H1 (cell line): ENCODE results near the gene MAPKAP1. TPM values are rescaled to one million over a fixed set of nuclear protein-coding genes. Genes with fewer than 3 reads are reported as not detected.
A peak's percentile ranks its signal among the peaks of the same experiment; 100 is the strongest.

ENCODE experiments used
- CTCF ChIA-PET: fragments of 300-600 bp; sonication (Branson Sonifier 250); formaldehyde crosslinking; loops from one replicate; lab custom pipeline; 2021; ENCODE audit not compliant: partially characterized antibody; lab: Charles Lee
- POLR2A ChIA-PET: fragments of 300-600 bp; sonication (Branson Sonifier 250); formaldehyde crosslinking; loops from one replicate; lab custom pipeline; 2021; ENCODE audit warnings: inconsistent platforms; ENCODE audit not compliant: partially characterized antibody; lab: Charles Lee
- DNase-seq, 2 experiments: peaks; one replicate each; pipeline versions ENCODE4 v3.0.0 to v3.0.0-alpha.2; 2010 to 2022; ENCODE audit warnings: low spot score in 2 of 2, low read depth in 1 of 2, mixed read lengths in 1 of 2
- FAIRE-seq: peaks from 2 replicates; lab custom pipeline; 2011; peaks lifted over from hg19 to GRCh38; lab: Jason Lieb, UNC
- H2AFZ ChIP-seq: 2 replicates; pipeline ENCODE4 v1.8.1; 2012; ENCODE audit warnings: low read length, inconsistent platforms
- H2AK5ac ChIP-seq: 2 replicates; pipeline ENCODE4 v1.6.1; 2013; ENCODE audit warnings: low read depth, low read length
- H2BK120ac ChIP-seq: replicated peaks from 2 replicates; pipeline ENCODE3; 2013; ENCODE audit warnings: low read depth, low read length, inconsistent platforms
- H2BK12ac ChIP-seq: 2 replicates; pipeline ENCODE4 v1.6.1; 2013; ENCODE audit warnings: low read depth, low read length
- H2BK15ac ChIP-seq: 2 replicates; pipeline ENCODE4 v1.6.1; 2013; ENCODE audit warnings: low read length
- H2BK20ac ChIP-seq: 2 replicates; pipeline ENCODE4 v1.6.1; 2013; ENCODE audit warnings: low read length
- H2BK5ac ChIP-seq: 2 replicates; pipeline ENCODE4 v1.6.1; 2013; ENCODE audit warnings: low read depth, low read length
- H3K14ac ChIP-seq: 2 replicates; pipeline ENCODE4 v1.6.1; 2013; ENCODE audit warnings: inconsistent platforms; ENCODE audit not compliant: insufficient read length
- H3K18ac ChIP-seq: 2 replicates; pipeline ENCODE4 v1.6.1; 2013; ENCODE audit warnings: low read length; ENCODE audit errors: extremely low read depth
- H3K23ac ChIP-seq: 2 replicates; pipeline ENCODE4 v1.6.1; 2013; ENCODE audit warnings: inconsistent platforms; ENCODE audit not compliant: insufficient read length
- H3K23me2 ChIP-seq: 2 replicates; pipeline ENCODE4 v1.6.1; 2013; ENCODE audit warnings: low read depth, low read length
- H3K27ac ChIP-seq: 2 replicates; pipeline ENCODE4 v1.6.1; 2011; ENCODE audit warnings: low read depth, low read length, inconsistent platforms
- H3K27me3 ChIP-seq, 4 experiments: replicated peaks in 1 of 4; 1 replicate in 1 of 4; 2 replicates in 3 of 4; pipeline versions ENCODE4 v1.6.1 to v1.8.1; 2011 to 2013; ENCODE audit warnings: low read length in 3 of 4, mild to moderate bottlenecking in 3 of 4, inconsistent platforms in 2 of 4, mixed read lengths in 2 of 4, moderate library complexity in 1 of 4; ENCODE audit not compliant: control insufficient read depth in 3 of 4, insufficient read depth in 3 of 4; ENCODE audit errors: extremely low read depth in 1 of 4
- H3K36me3 ChIP-seq, 4 experiments: 2 replicates each; pipeline versions ENCODE4 v1.6.1 to v1.8.1; 2011 to 2013; ENCODE audit warnings: mild to moderate bottlenecking in 4 of 4, low read length in 3 of 4, moderate library complexity in 2 of 4, control low read depth in 1 of 4, inconsistent platforms in 1 of 4; ENCODE audit not compliant: insufficient read depth in 4 of 4, control insufficient read depth in 2 of 4
- H3K4ac ChIP-seq: replicated peaks from 2 replicates; pipeline ENCODE3; 2013; ENCODE audit warnings: low read length, low read depth, mixed read lengths, inconsistent platforms; ENCODE audit not compliant: insufficient read length
- H3K4me1 ChIP-seq, 4 experiments: replicated peaks in 1 of 4; 1 replicate in 1 of 4; 2 replicates in 3 of 4; pipeline versions ENCODE4 v1.6.1 to v1.8.1; 2011 to 2013; ENCODE audit warnings: low read length in 3 of 4, inconsistent platforms in 2 of 4, mixed read lengths in 1 of 4; ENCODE audit not compliant: insufficient read depth in 4 of 4, control insufficient read depth in 3 of 4
- H3K4me2 ChIP-seq, 2 experiments: 2 replicates each; pipeline versions ENCODE4 v1.6.1 to v1.8.1; 2011 to 2013; ENCODE audit warnings: low read depth in 2 of 2, low read length in 2 of 2, control low read depth in 1 of 2, inconsistent platforms in 1 of 2, mild to moderate bottlenecking in 1 of 2; ENCODE audit not compliant: insufficient read depth in 1 of 2
- H3K4me3 ChIP-seq, 4 experiments: fragments of 200-600, 300-600 bp in 1 of 4; sonication (generic), shearing (Covaris generic), sonication (Bioruptor Twin) in 1 of 4; 2 replicates each; pipeline versions ENCODE4 v1.5.1 to v1.8.1; 2011 to 2016; ENCODE audit warnings: low read length in 4 of 4, low read depth in 3 of 4, control low read depth in 2 of 4, inconsistent platforms in 2 of 4, mild to moderate bottlenecking in 2 of 4, mixed read lengths in 1 of 4, moderate library complexity in 1 of 4; ENCODE audit not compliant: insufficient read depth in 2 of 4; ENCODE audit errors: extremely low read depth in 1 of 4
- H3K56ac ChIP-seq: replicated peaks from 2 replicates; pipeline ENCODE3; 2013; ENCODE audit warnings: low read depth, mild to moderate bottlenecking, mixed read lengths, low read length, inconsistent platforms; ENCODE audit not compliant: insufficient read length
- H3K79me1 ChIP-seq: 2 replicates; pipeline ENCODE4 v1.6.1; 2013; ENCODE audit warnings: low read depth, low read length, control low read depth
- H3K79me2 ChIP-seq, 2 experiments: 2 replicates each; pipeline versions ENCODE4 v1.6.1 to v1.8.1; 2012 to 2013; ENCODE audit warnings: low read length in 2 of 2, mild to moderate bottlenecking in 2 of 2, inconsistent platforms in 1 of 2; ENCODE audit not compliant: insufficient read depth in 2 of 2, control insufficient read depth in 1 of 2
- H3K9ac ChIP-seq, 4 experiments: replicated peaks in 1 of 4; 1 replicate in 1 of 4; 2 replicates in 3 of 4; pipeline versions ENCODE4 v1.6.1 to v1.8.1; 2011 to 2013; ENCODE audit warnings: low read depth in 3 of 4, low read length in 3 of 4, control low read depth in 2 of 4, mild to moderate bottlenecking in 2 of 4, moderate library complexity in 2 of 4, inconsistent platforms in 1 of 4; ENCODE audit errors: extremely low read depth in 1 of 4
- H3K9me3 ChIP-seq, 2 experiments: 2 replicates each; pipeline versions ENCODE4 v1.6.1 to v1.8.1; 2012 to 2013; ENCODE audit warnings: mild to moderate bottlenecking in 2 of 2, moderate library complexity in 2 of 2, control low read depth in 1 of 2, inconsistent platforms in 1 of 2, low read depth in 1 of 2, low read length in 1 of 2, mixed read lengths in 1 of 2; ENCODE audit not compliant: insufficient read depth in 2 of 2
- H4K20me1 ChIP-seq, 2 experiments: replicated peaks in 1 of 2; 2 replicates each; pipeline versions ENCODE3 to v1.8.1; 2011 to 2013; ENCODE audit warnings: inconsistent platforms in 2 of 2, low read length in 2 of 2, mild to moderate bottlenecking in 1 of 2; ENCODE audit not compliant: insufficient read depth in 2 of 2, control insufficient read depth in 1 of 2
- H4K5ac ChIP-seq: 2 replicates; pipeline ENCODE4 v1.6.1; 2013; ENCODE audit warnings: low read length, low read depth, mixed read lengths, inconsistent platforms; ENCODE audit not compliant: insufficient read length
- H4K8ac ChIP-seq: 2 replicates; pipeline ENCODE4 v1.8.0; 2013; ENCODE audit warnings: mild to moderate bottlenecking, moderate library complexity, low read length, inconsistent platforms; ENCODE audit not compliant: insufficient read depth; ENCODE audit errors: extremely low read depth
- H4K91ac ChIP-seq: replicated peaks from 2 replicates; pipeline ENCODE3; 2013; ENCODE audit warnings: low read length, mixed read lengths, inconsistent platforms; ENCODE audit not compliant: insufficient read length
- CTCF ChIP-seq, 3 experiments: IDR thresholded peaks; 1 replicate in 2 of 3; 2 replicates in 1 of 3; pipeline versions ENCODE4 v1.5.1 to v1.6.1; 2011; ENCODE audit warnings: low read length in 3 of 3, mild to moderate bottlenecking in 3 of 3, inconsistent platforms in 2 of 3, low read depth in 1 of 3, moderate library complexity in 1 of 3; ENCODE audit not compliant: insufficient read depth in 1 of 3; ENCODE audit errors: control extremely low read depth in 1 of 3
- HDAC6 ChIP-seq: IDR thresholded peaks from one replicate; pipeline ENCODE4 v1.7.1; 2012; ENCODE audit warnings: low read depth, mild to moderate bottlenecking, inconsistent platforms, low read length, moderate library complexity
- RAD21 ChIP-seq, 2 experiments: IDR thresholded peaks in 1 of 2; conservative IDR thresholded peaks in 1 of 2; 2 replicates each; pipeline ENCODE4 v1.6.1; 2011; ENCODE audit warnings: low read depth in 2 of 2, low read length in 2 of 2, improper control_type of control experiment in 1 of 2, inconsistent platforms in 1 of 2, mild to moderate bottlenecking in 1 of 2, moderate library complexity in 1 of 2
- WGBS, 2 experiments: shearing (Covaris generic) in 1 of 2; methylation state at CpG; one replicate each; pipeline versions ENCODE4 v1.1.6 to v1.1.7; 2013 to 2015; ENCODE audit warnings: low lambda C conversion rate in 2 of 2, mixed read lengths in 2 of 2, inconsistent platforms in 1 of 2, low coverage in 1 of 2, missing lambda C conversion rate in 1 of 2; ENCODE audit not compliant: insufficient replicate concordance in 2 of 2, insufficient coverage in 1 of 2, insufficient read length in 1 of 2; ENCODE audit errors: extremely low coverage in 1 of 2, missing lambda C conversion rate in 1 of 2; 5-methylcytosine and 5-hydroxymethylcytosine counted together
- polyA plus RNA-seq, 7 experiments: library from polyadenylated mRNA; depleted of rRNA in 3 of 7; stranded (reverse) in 5 of 7; unstranded in 2 of 7; fragments of >200 nt in 5 of 7; fragments of 200-250 nt in 2 of 7; gene quantifications; 1 replicate in 5 of 7; 2 replicates in 1 of 7; 4 replicates in 1 of 7; pipeline versions ENCODE4 v1.2.1 to v1.2.3, GENCODE V29; 2011 to 2013; ENCODE audit warnings: missing spikeins in 2 of 7, mixed read lengths in 2 of 7
- total RNA-seq: library from RNA; stranded (reverse); fragmentation: NEBNext Ultra II Directional; extraction: Animal tissue kit (Norgen Biotek cat#: 25700); gene quantifications from 2 replicates; pipeline ENCODE4 v1.2.1, GENCODE V29; 2021

Gene MAPKAP1
- total and polyA plus RNA-seq, 2 of the 8 experiments (the other 6 are each of a cell fraction or from before 2014, with no cell fraction given), result 79.2 to 140 TPM

- Histone ChIP-seq H3K14ac (no peak overlapping the region), H3K4me3 (no peak overlapping the region), H2BK120ac (no peak overlapping the region), H3K4me1 (peaks cover 0 to 3% (median under 1%) of the 10 kb centered on the region in 4 experiments; a peak in 3 of 7 replicates), H4K5ac (no peak overlapping the region), H3K23ac (no peak overlapping the region), H3K79me2 (no peaks in the 10 kb centered on the region), H4K20me1 (peaks cover 0 to 5% of the 10 kb centered on the region in 2 experiments), H3K9me3 (no peaks in the 10 kb centered on the region), H2BK5ac (no peak overlapping the region), H3K4me2 (no peak overlapping the region), H2AK5ac (no peak overlapping the region), H2BK12ac (no peak overlapping the region), H3K56ac (no peak overlapping the region)
- FAIRE-seq (no peak), DNase-seq (peak in 1 of 2 experiments; percentile 34)
- ChIA-PET POLR2A (no interaction called here), CTCF (interaction anchor here (0.9 to 1.1 kb wide), 2 partner anchors 32 to 58 kb away, joined by 3 read pairs; no protein-coding TSS in a partner anchor)
- 84% methylated on average over 3 of the region's 3 CpGs; no CpG with 5 or more reads in 1 of the 2 experiments for WGBS, 2 experiments
- 0 out of 4 replicates have a peak, but pooled peaks of 1 of the 3 experiments have one; percentile 2 for TF ChIP-seq CTCF (IDR thresholded peaks at IDR 0.05; ENCODE audit: control extremely low read depth in 1 of 3, insufficient read depth in 1 of 3, low read depth in 1 of 3, low read length in 3 of 3)
- no peak for TF ChIP-seq HDAC6
- peak in 1 of 2 experiments; percentile 36; a peak in 2 of 4 replicates for TF ChIP-seq RAD21 (IDR thresholded peaks at IDR 0.05 in 1 of 2, conservative IDR thresholded peaks at IDR 0.05 in 1 of 2; ENCODE audit: low read depth in 2 of 2, low read length in 2 of 2)
- TF ChIP-seq, all 59 proteins: peak for 2
- Histone ChIP-seq H3K9ac (no peak overlapping the region), H4K8ac (no peak overlapping the region), H3K18ac (no peak overlapping the region), H2BK15ac (no peak overlapping the region), H3K27ac (no peak overlapping the region), H2AFZ (no peak overlapping the region), H4K91ac (no peak overlapping the region), H3K23me2 (no peaks in the 10 kb centered on the region), H3K36me3 (no peaks in the 10 kb centered on the region), H3K27me3 (no peaks in the 10 kb centered on the region), H3K4ac (no peak overlapping the region), H3K79me1 (no peaks in the 10 kb centered on the region; the same call in 1 of the 2 replicates), H2BK20ac (no peak overlapping the region)
Measured at GRCh38 chr9:125486152-125486508, 220.9 kb downstream of the MAPKAP1 start.
